Type B pancreatic cell (in vitro differentiated cells): Measurements from ENCODE around the gene ZNF396. TPM values are rescaled to one million over a fixed set of nuclear protein-coding genes. Genes with fewer than 3 reads are reported as not detected.

Experiments
- DNase-seq: peaks from one replicate; pipeline ENCODE4 v3.0.0; 2021; ENCODE audit warnings: mixed read lengths; ENCODE audit not compliant: unreplicated experiment; ENCODE audit errors: extremely low spot score
- H3K27ac Mint-ChIP-seq: 2 replicates; pipeline ENCODE4 v1.8.0; 2021; ENCODE audit warnings: mild to moderate bottlenecking, mixed read lengths
- H3K27me3 Mint-ChIP-seq: 2 replicates; pipeline ENCODE4 v1.8.0; 2021; ENCODE audit warnings: mixed read lengths
- H3K36me3 Mint-ChIP-seq: 2 replicates; pipeline ENCODE4 v1.8.0; 2021; ENCODE audit warnings: mixed read lengths
- H3K4me1 Mint-ChIP-seq: one replicate; pipeline ENCODE4 v1.8.0; 2021; ENCODE audit warnings: mixed read lengths; ENCODE audit not compliant: unreplicated experiment
- H3K4me3 Mint-ChIP-seq: 2 replicates; pipeline ENCODE4 v1.8.0; 2021; ENCODE audit warnings: mild to moderate bottlenecking, mixed read lengths
- H3K9me3 Mint-ChIP-seq: 2 replicates; pipeline ENCODE4 v1.8.0; 2021; ENCODE audit warnings: mixed read lengths
- CTCF ChIP-seq: fragments of 200-600 bp; sonication (generic); conservative IDR thresholded peaks from 2 replicates; pipeline ENCODE4 v1.5.0; 2021; ENCODE audit warnings: antibody characterized with exemption, mild to moderate bottlenecking
- total RNA-seq: library from RNA; stranded (reverse); gene quantifications from 2 replicates; pipeline ENCODE4 v1.2.1, GENCODE V29; 2021; ENCODE audit warnings: low replicate concordance

The ZNF396 gene
- total RNA-seq, 1 donor from 2014 or later, result 4.9 TPM

GRCh38 chr18:35344736-35345459 is 32.2 kb downstream of the ZNF396 start:
- DNase-seq, result no peak
- no peak for TF ChIP-seq CTCF
- Mint-ChIP-seq H3K36me3 (peaks cover 11% of the 10 kb centered on the region), H3K4me3 (peak overlapping the region; percentile 99), H3K4me1 (peaks cover 28% of the 10 kb centered on the region), H3K27me3 (no peaks in the 10 kb centered on the region), H3K27ac (peak overlapping the region; percentile 96), H3K9me3 (no peaks in the 10 kb centered on the region)

GRCh38 chr18:35343936-35344735 is 33.0 kb downstream of the ZNF396 start, which contains the start of gene ZNF24:
Gene ZNF24, minus strand, starts transcription at chr18:35344420. Its CDS starts 3,770 bp downstream, at chr18:35340650.
- Mint-ChIP-seq H3K9me3 (no peaks in the 10 kb centered on the region), H3K27ac (peak within 1 kb of the TSS; percentile 96), H3K27me3 (no peaks in the 10 kb centered on the region), H3K4me1 (peaks cover 28% of the 10 kb centered on the region), H3K4me3 (peak within 1 kb of the TSS; percentile 99), H3K36me3 (peaks cover 19% of the 10 kb centered on the region)
- peak; percentile 96 for DNase-seq
- no peak for TF ChIP-seq CTCF

GRCh38 chr18:35343488-35343935 is 33.6 kb downstream of the ZNF396 start:
- Mint-ChIP-seq H3K27me3 (no peaks in the 10 kb centered on the region), H3K27ac (peak overlapping the region; percentile 96), H3K4me3 (peak overlapping the region; percentile 99), H3K36me3 (peaks cover 25% of the 10 kb centered on the region), H3K9me3 (no peaks in the 10 kb centered on the region), H3K4me1 (peaks cover 28% of the 10 kb centered on the region)
- no peak for TF ChIP-seq CTCF
- no peak for DNase-seq

GRCh38 chr18:35337286-35337685 is 39.9 kb downstream of the ZNF396 start:
- Mint-ChIP-seq H3K27me3 (no peaks in the 10 kb centered on the region), H3K27ac (no peak overlapping the region), H3K4me3 (no peak overlapping the region), H3K9me3 (no peaks in the 10 kb centered on the region), H3K4me1 (peaks cover 2% of the 10 kb centered on the region), H3K36me3 (peaks cover 66% of the 10 kb centered on the region)
- DNase-seq, result no peak
- no peak for TF ChIP-seq CTCF

- H3K4me1 Mint-ChIP-seq, result no peaks in the 10 kb centered on the region
- H3K27me3 Mint-ChIP-seq, result no peaks in the 10 kb centered on the region
- no peak overlapping the region for H3K27ac Mint-ChIP-seq
- H3K4me3 Mint-ChIP-seq, result no peak overlapping the region
- peaks cover 66% of the 10 kb centered on the region for H3K36me3 Mint-ChIP-seq
- TF ChIP-seq CTCF, result no peak
- no peaks in the 10 kb centered on the region for H3K9me3 Mint-ChIP-seq
- DNase-seq, result no peak
Observed at GRCh38 chr18:35335866-35336265, 41.3 kb downstream of the ZNF396 start.
